ENCODE measurements around the gene EDEM2. TPM values are rescaled to one million over a fixed set of nuclear protein-coding genes. Genes with fewer than 3 reads are reported as not detected.
A peak's percentile ranks its signal among the peaks of the same experiment; 100 is the strongest.

EDEM2 gene
- polyA plus RNA-seq, 1 donor (not counting 4 experiments of a cell fraction or from before 2014, with no cell fraction given), result 15.4 TPM

DNA sequence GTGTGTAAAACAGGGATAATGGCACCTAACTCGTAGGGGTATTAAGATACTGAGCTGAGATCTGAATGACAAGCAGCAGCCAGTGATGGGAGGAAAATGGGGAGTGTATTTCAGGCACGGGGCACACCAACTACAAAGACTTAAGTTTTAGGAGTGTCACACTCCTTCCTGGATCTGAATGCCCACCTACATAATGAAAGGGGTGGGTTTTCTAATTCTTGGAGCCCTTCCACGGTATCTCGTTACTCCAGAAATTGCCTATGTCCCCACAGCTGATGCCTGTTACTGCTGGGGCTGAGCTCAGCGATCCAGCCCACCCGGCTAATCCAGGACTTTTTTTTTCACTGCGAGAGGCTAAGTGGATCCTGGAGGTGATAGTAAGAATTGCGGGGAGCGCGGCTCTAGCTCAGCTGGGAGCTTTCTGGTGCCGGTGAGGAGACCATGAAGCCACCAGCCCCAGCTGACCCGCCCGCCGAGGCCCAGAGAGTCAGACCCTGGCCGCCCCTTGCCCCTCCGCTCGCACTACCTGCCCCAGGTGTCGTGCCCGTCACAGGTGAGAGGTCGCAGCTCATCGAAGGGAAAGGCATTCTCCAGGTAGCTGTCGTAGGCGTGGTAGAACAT is 727 bp downstream of the EDEM2 start:
- DNase-seq (ENCODE audit: low read depth, low spot score) (no peak), FAIRE-seq (no peak)
- Histone ChIP-seq H3K9me1 (ENCODE audit: control insufficient read depth, extremely low read depth, insufficient read depth, low read length) (no peaks in the 10 kb centered on the region), H2AFZ (ENCODE audit: control insufficient read depth, low read length) (peak overlapping the region; percentile 98), H3K79me2 (ENCODE audit: control insufficient read depth, insufficient read depth, low read length) (peaks cover 7% of the 10 kb centered on the region), H3K36me3 (ENCODE audit: control insufficient read depth in 2 of 2, extremely low read depth in 1 of 2, insufficient read depth in 2 of 2, low read length in 2 of 2) (peaks cover 4 to 9% of the 10 kb centered on the region in 2 experiments), H3K27ac (ENCODE audit: control insufficient read depth, insufficient read depth, low read length) (peak overlapping the region; percentile 94), H3K9me3 (ENCODE audit: control insufficient read depth, low read depth, low read length) (no peaks in the 10 kb centered on the region), H3K4me3 (ENCODE audit: control insufficient read depth in 2 of 3, extremely low read depth in 1 of 3, insufficient read depth in 2 of 3, low read depth in 1 of 3, low read length in 3 of 3) (peak overlapping the region; percentile 62 to 98 (median 85)), H4K20me1 (ENCODE audit: control insufficient read depth, extremely low read depth, insufficient read depth, low read length) (no peaks in the 10 kb centered on the region), H3K27me3 (ENCODE audit: control insufficient read depth, extremely low read depth, insufficient read depth, low read length) (no peaks in the 10 kb centered on the region), H3K4me1 (ENCODE audit: control insufficient read depth, extremely low read depth, insufficient read depth, low read length) (peaks cover 15% of the 10 kb centered on the region), H3K4me2 (ENCODE audit: control insufficient read depth, extremely low read depth, insufficient read depth, low read depth, low read length) (peak overlapping the region; percentile 93), H3K9ac (ENCODE audit: control insufficient read depth, extremely low read depth, insufficient read depth, low read length) (peak overlapping the region; percentile 86)
- no peak for TF ChIP-seq EZH2 (IDR thresholded peaks at IDR 0.05; ENCODE audit: low read length)
- TF ChIP-seq, protein P1, sequence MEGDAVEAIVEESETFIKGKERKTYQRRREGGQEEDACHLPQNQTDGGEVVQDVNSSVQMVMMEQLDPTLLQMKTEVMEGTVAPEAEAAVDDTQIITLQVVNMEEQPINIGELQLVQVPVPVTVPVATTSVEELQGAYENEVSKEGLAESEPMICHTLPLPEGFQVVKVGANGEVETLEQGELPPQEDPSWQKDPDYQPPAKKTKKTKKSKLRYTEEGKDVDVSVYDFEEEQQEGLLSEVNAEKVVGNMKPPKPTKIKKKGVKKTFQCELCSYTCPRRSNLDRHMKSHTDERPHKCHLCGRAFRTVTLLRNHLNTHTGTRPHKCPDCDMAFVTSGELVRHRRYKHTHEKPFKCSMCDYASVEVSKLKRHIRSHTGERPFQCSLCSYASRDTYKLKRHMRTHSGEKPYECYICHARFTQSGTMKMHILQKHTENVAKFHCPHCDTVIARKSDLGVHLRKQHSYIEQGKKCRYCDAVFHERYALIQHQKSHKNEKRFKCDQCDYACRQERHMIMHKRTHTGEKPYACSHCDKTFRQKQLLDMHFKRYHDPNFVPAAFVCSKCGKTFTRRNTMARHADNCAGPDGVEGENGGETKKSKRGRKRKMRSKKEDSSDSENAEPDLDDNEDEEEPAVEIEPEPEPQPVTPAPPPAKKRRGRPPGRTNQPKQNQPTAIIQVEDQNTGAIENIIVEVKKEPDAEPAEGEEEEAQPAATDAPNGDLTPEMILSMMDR (optimal IDR thresholded peaks at IDR 0.05 in 1 of 3, IDR thresholded peaks at IDR 0.05 in 1 of 3, conservative IDR thresholded peaks at IDR 0.05 in 1 of 3; ENCODE audit: extremely low read depth in 1 of 3, insufficient read depth in 2 of 3, low read length in 3 of 3), result peak in 1 of 3 experiments; percentile 8
- dilution Hi-C loops (cut with MboI; ENCODE audit: extremely low pct_ligation_motif_present, low sequenced_read_pairs), result no loop called here

DNA sequence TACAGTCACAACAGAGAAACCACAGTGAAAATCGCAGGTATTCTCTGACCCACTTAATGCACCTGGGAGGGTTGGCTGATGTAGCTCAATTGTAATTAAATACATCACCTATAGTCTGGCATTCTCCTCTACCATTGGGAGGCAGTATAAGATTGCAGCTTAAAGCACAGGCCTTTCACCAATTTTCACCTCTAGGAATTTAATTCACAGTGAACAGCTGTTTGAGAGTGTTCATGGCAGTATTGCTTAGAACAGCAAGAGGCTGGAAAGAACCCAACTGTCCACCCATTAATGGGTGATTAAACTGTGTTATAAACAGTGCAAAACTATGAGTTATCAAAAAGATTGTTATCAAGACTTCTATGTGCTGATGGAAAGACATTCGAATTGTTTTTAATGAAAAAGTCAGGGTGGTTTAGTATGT is 2.0 kb downstream of the EDEM2 start:
- dilution Hi-C loops (cut with MboI; ENCODE audit: extremely low pct_ligation_motif_present, low sequenced_read_pairs), result no loop called here
- H3K27me3 ChIP-seq (ENCODE audit: control insufficient read depth, extremely low read depth, insufficient read depth, low read length), result no peaks in the 10 kb centered on the region
- H3K4me2 ChIP-seq (ENCODE audit: control insufficient read depth, extremely low read depth, insufficient read depth, low read depth, low read length), result peak overlapping the region; percentile 32
- no peaks in the 10 kb centered on the region for H3K9me3 ChIP-seq (ENCODE audit: control insufficient read depth, low read depth, low read length)
- FAIRE-seq, result peak; percentile 84
- H3K79me2 ChIP-seq (ENCODE audit: control insufficient read depth, insufficient read depth, low read length), result peaks cover 7% of the 10 kb centered on the region
- H3K9ac ChIP-seq (ENCODE audit: control insufficient read depth, extremely low read depth, insufficient read depth, low read length), result no peak overlapping the region
- no peak overlapping the region for H3K4me3 ChIP-seq (ENCODE audit: control insufficient read depth in 2 of 3, extremely low read depth in 1 of 3, insufficient read depth in 2 of 3, low read depth in 1 of 3, low read length in 3 of 3)
- H4K20me1 ChIP-seq (ENCODE audit: control insufficient read depth, extremely low read depth, insufficient read depth, low read length), result no peaks in the 10 kb centered on the region
- H3K27ac ChIP-seq (ENCODE audit: control insufficient read depth, insufficient read depth, low read length), result no peak overlapping the region
- peak; percentile 40 for DNase-seq (ENCODE audit: low read depth, low spot score)
- peaks cover 15% of the 10 kb centered on the region for H3K4me1 ChIP-seq (ENCODE audit: control insufficient read depth, extremely low read depth, insufficient read depth, low read length)
- peaks cover 6 to 11% of the 10 kb centered on the region in 2 experiments for H3K36me3 ChIP-seq (ENCODE audit: control insufficient read depth in 2 of 2, extremely low read depth in 1 of 2, insufficient read depth in 2 of 2, low read length in 2 of 2)
- H3K9me1 ChIP-seq (ENCODE audit: control insufficient read depth, extremely low read depth, insufficient read depth, low read length), result no peaks in the 10 kb centered on the region
- no peak for TF ChIP-seq EZH2 (IDR thresholded peaks at IDR 0.05; ENCODE audit: low read length)
- TF ChIP-seq, protein P1 (optimal IDR thresholded peaks at IDR 0.05 in 1 of 3, IDR thresholded peaks at IDR 0.05 in 1 of 3, conservative IDR thresholded peaks at IDR 0.05 in 1 of 3; ENCODE audit: extremely low read depth in 1 of 3, insufficient read depth in 2 of 3, low read length in 3 of 3), result peak; percentile 45 to 94 (median 68)
- H2AFZ ChIP-seq (ENCODE audit: control insufficient read depth, low read length), result no peak overlapping the region

Measured in keratinocyte (primary cell).